Stimulated activated naive CD8-positive, alpha-beta T cell treated with anti-CD3 and anti-CD28 coated beads, Interleukin-15, Interleukin-2, amounts not matched to agents 100 ng/mL and 50 ng/mL, for 24 hours (primary cell): ENCODE measurements around the gene FILIP1L.
A peak's percentile ranks its signal among the peaks of the same experiment; 100 is the strongest.

Experiments
- H3K27ac Mint-ChIP-seq: one replicate; pipeline ENCODE4 v1.8.0; 2021; ENCODE audit warnings: mild to moderate bottlenecking, mixed read lengths
- H3K27me3 Mint-ChIP-seq: one replicate; pipeline ENCODE4 v1.8.0; 2021; ENCODE audit warnings: mixed read lengths
- H3K36me3 Mint-ChIP-seq: one replicate; pipeline ENCODE4 v1.8.0; 2021; ENCODE audit warnings: low read depth, mixed read lengths
- H3K4me1 Mint-ChIP-seq: one replicate; pipeline ENCODE4 v1.8.0; 2021; ENCODE audit warnings: low read depth, mixed read lengths
- H3K4me3 Mint-ChIP-seq: one replicate; pipeline ENCODE4 v1.8.0; 2021; ENCODE audit warnings: mild to moderate bottlenecking, mixed read lengths
- H3K9me3 Mint-ChIP-seq: one replicate; pipeline ENCODE4 v1.8.0; 2021; ENCODE audit warnings: mixed read lengths

Gene FILIP1L

GRCh38 chr3:100114413-100115030, at the start of gene FILIP1L:
FILIP1L (minus strand) TSS chr3:100114501.
- Mint-ChIP-seq H3K27me3 (no peaks in the 10 kb centered on the region), H3K9me3 (no peaks in the 10 kb centered on the region)

GRCh38 chr3:100163787-100164186, 49.5 kb upstream of the FILIP1L start:
- H3K9me3 Mint-ChIP-seq = no peaks in the 10 kb centered on the region
- peaks cover 10% of the 10 kb centered on the region for H3K4me1 Mint-ChIP-seq
- H3K27ac Mint-ChIP-seq = no peak overlapping the region
- no peaks in the 10 kb centered on the region for H3K27me3 Mint-ChIP-seq
- H3K36me3 Mint-ChIP-seq = peaks cover 64% of the 10 kb centered on the region
- no peak overlapping the region for H3K4me3 Mint-ChIP-seq

More at GRCh38 chr3:100114413-100115030, at the start of gene FILIP1L:
- Mint-ChIP-seq H3K4me1 (no peaks in the 10 kb centered on the region), H3K4me3 (no peak within 1 kb of the TSS), H3K36me3 (peaks cover 11% of the 10 kb centered on the region), H3K27ac (no peak within 1 kb of the TSS)

- Mint-ChIP-seq H3K27me3 (no peaks in the 10 kb centered on the region), H3K9me3 (peaks cover 9% of the 10 kb centered on the region), H3K27ac (no peak overlapping the region), H3K4me1 (peaks cover 10% of the 10 kb centered on the region), H3K4me3 (no peak overlapping the region), H3K36me3 (peaks cover 72% of the 10 kb centered on the region)
These were observed 46.2 kb upstream of the FILIP1L start for GRCh38 chr3:100160521-100160920.

- H3K36me3 Mint-ChIP-seq = peaks cover 74% of the 10 kb centered on the region
- no peaks in the 10 kb centered on the region for H3K27me3 Mint-ChIP-seq
- H3K4me1 Mint-ChIP-seq = peaks cover 10% of the 10 kb centered on the region
- peak overlapping the region; percentile 8 for H3K27ac Mint-ChIP-seq
- H3K4me3 Mint-ChIP-seq = no peak overlapping the region
- peaks cover 17% of the 10 kb centered on the region for H3K9me3 Mint-ChIP-seq
These were observed 45.2 kb upstream of the FILIP1L start for GRCh38 chr3:100159331-100160153.

GRCh38 chr3:100158918-100159330, 44.6 kb upstream of the FILIP1L start:
- H3K4me3 Mint-ChIP-seq = no peak overlapping the region
- peaks cover 17% of the 10 kb centered on the region for H3K9me3 Mint-ChIP-seq
- no peaks in the 10 kb centered on the region for H3K27me3 Mint-ChIP-seq
- H3K36me3 Mint-ChIP-seq = peaks cover 73% of the 10 kb centered on the region
- H3K4me1 Mint-ChIP-seq = peaks cover 10% of the 10 kb centered on the region
- H3K27ac Mint-ChIP-seq = no peak overlapping the region

- Mint-ChIP-seq H3K36me3 (peaks cover 74% of the 10 kb centered on the region), H3K4me3 (no peak overlapping the region), H3K27me3 (no peaks in the 10 kb centered on the region)
These were observed 43.4 kb upstream of the FILIP1L start for GRCh38 chr3:100157685-100158084.

GRCh38 chr3:100155590-100155989, 41.3 kb upstream of the FILIP1L start:
- no peak overlapping the region for H3K27ac Mint-ChIP-seq
- peaks cover 78% of the 10 kb centered on the region for H3K36me3 Mint-ChIP-seq
- no peaks in the 10 kb centered on the region for H3K27me3 Mint-ChIP-seq
- peaks cover 16% of the 10 kb centered on the region for H3K4me1 Mint-ChIP-seq
- peaks cover 17% of the 10 kb centered on the region for H3K9me3 Mint-ChIP-seq
- H3K4me3 Mint-ChIP-seq = no peak overlapping the region

More at GRCh38 chr3:100157685-100158084, 43.4 kb upstream of the FILIP1L start:
- Mint-ChIP-seq H3K4me1 (peaks cover 10% of the 10 kb centered on the region), H3K9me3 (peaks cover 17% of the 10 kb centered on the region), H3K27ac (peak overlapping the region; percentile 29)

GRCh38 chr3:100155128-100155527, 40.8 kb upstream of the FILIP1L start:
- H3K4me1 Mint-ChIP-seq = peaks cover 16% of the 10 kb centered on the region
- H3K4me3 Mint-ChIP-seq = no peak overlapping the region
- H3K9me3 Mint-ChIP-seq = peaks cover 17% of the 10 kb centered on the region
- H3K27me3 Mint-ChIP-seq = no peaks in the 10 kb centered on the region
- no peak overlapping the region for H3K27ac Mint-ChIP-seq
- H3K36me3 Mint-ChIP-seq = peaks cover 78% of the 10 kb centered on the region

- Mint-ChIP-seq H3K4me3 (no peak overlapping the region), H3K27me3 (no peaks in the 10 kb centered on the region), H3K9me3 (peaks cover 17% of the 10 kb centered on the region), H3K36me3 (peaks cover 80% of the 10 kb centered on the region), H3K27ac (no peak overlapping the region), H3K4me1 (peaks cover 7% of the 10 kb centered on the region)
These were observed 39.9 kb upstream of the FILIP1L start for GRCh38 chr3:100154171-100154570.

- peaks cover 7% of the 10 kb centered on the region for H3K4me1 Mint-ChIP-seq
- no peaks in the 10 kb centered on the region for H3K27me3 Mint-ChIP-seq
- peak overlapping the region; percentile 1 for H3K27ac Mint-ChIP-seq
- H3K4me3 Mint-ChIP-seq = no peak overlapping the region
- peaks cover 75% of the 10 kb centered on the region for H3K36me3 Mint-ChIP-seq
- H3K9me3 Mint-ChIP-seq = peaks cover 11% of the 10 kb centered on the region
These were observed 36.9 kb upstream of the FILIP1L start for GRCh38 chr3:100151024-100151707.

GRCh38 chr3:100150473-100150872, 36.2 kb upstream of the FILIP1L start:
- peak overlapping the region; percentile 4 for H3K27ac Mint-ChIP-seq

GRCh38 chr3:100149713-100150415, 35.6 kb upstream of the FILIP1L start:
- Mint-ChIP-seq H3K27me3 (no peaks in the 10 kb centered on the region), H3K9me3 (peaks cover 1% of the 10 kb centered on the region), H3K36me3 (peaks cover 70% of the 10 kb centered on the region), H3K4me3 (no peak overlapping the region), H3K4me1 (peaks cover 7% of the 10 kb centered on the region), H3K27ac (no peak overlapping the region)

More at GRCh38 chr3:100150473-100150872, 36.2 kb upstream of the FILIP1L start:
- H3K9me3 Mint-ChIP-seq = peaks cover 7% of the 10 kb centered on the region
- peaks cover 75% of the 10 kb centered on the region for H3K36me3 Mint-ChIP-seq
- H3K27me3 Mint-ChIP-seq = no peaks in the 10 kb centered on the region
- H3K4me3 Mint-ChIP-seq = no peak overlapping the region
- H3K4me1 Mint-ChIP-seq = peaks cover 7% of the 10 kb centered on the region

GRCh38 chr3:100149130-100149529, 34.8 kb upstream of the FILIP1L start:
- no peak overlapping the region for H3K27ac Mint-ChIP-seq
- H3K9me3 Mint-ChIP-seq = peaks cover 2% of the 10 kb centered on the region
- peaks cover 7% of the 10 kb centered on the region for H3K4me1 Mint-ChIP-seq
- H3K36me3 Mint-ChIP-seq = peaks cover 67% of the 10 kb centered on the region
- H3K27me3 Mint-ChIP-seq = no peaks in the 10 kb centered on the region
- no peak overlapping the region for H3K4me3 Mint-ChIP-seq

GRCh38 chr3:100144255-100144866, 30.1 kb upstream of the FILIP1L start:
- Mint-ChIP-seq H3K27ac (no peak overlapping the region), H3K9me3 (peaks cover 26% of the 10 kb centered on the region), H3K4me1 (no peaks in the 10 kb centered on the region), H3K4me3 (no peak overlapping the region), H3K36me3 (peaks cover 61% of the 10 kb centered on the region), H3K27me3 (no peaks in the 10 kb centered on the region)
